Mesendoderm (in vitro differentiated cells): Measurements from ENCODE around the gene HMOX2.

Experiments used
- DNase-seq: peaks from one replicate; pipeline ENCODE4 v3.0.0; 2013
- H2AK5ac ChIP-seq: 2 replicates; pipeline ENCODE4 v1.6.1; 2013; ENCODE audit warnings: low read length, inconsistent platforms
- H2BK120ac ChIP-seq: 2 replicates; pipeline ENCODE4 v1.6.1; 2013; ENCODE audit warnings: low read depth, mild to moderate bottlenecking, low read length, moderate library complexity, mixed read lengths
- H2BK15ac ChIP-seq: replicated peaks from 2 replicates; pipeline ENCODE4 v1.6.1; 2013; ENCODE audit warnings: low read depth, mild to moderate bottlenecking, moderate library complexity
- H2BK5ac ChIP-seq: 2 replicates; pipeline ENCODE4 v1.6.1; 2013; ENCODE audit warnings: low read length, inconsistent platforms
- H3K18ac ChIP-seq: 2 replicates; pipeline ENCODE4 v1.6.1; 2013; ENCODE audit warnings: mild to moderate bottlenecking, low read length, mixed read lengths
- H3K23ac ChIP-seq: one replicate; pipeline ENCODE4 v1.6.1; 2013; ENCODE audit warnings: low read length
- H3K27ac ChIP-seq: 2 replicates; pipeline ENCODE4 v1.5.1; 2013; ENCODE audit warnings: low read depth, mild to moderate bottlenecking, inconsistent platforms, low read length, moderate library complexity
- H3K27me3 ChIP-seq: 2 replicates; pipeline ENCODE4 v1.6.1; 2013; ENCODE audit warnings: low read length, control low read depth, mild to moderate bottlenecking, inconsistent platforms; ENCODE audit not compliant: insufficient read depth, poor library complexity
- H3K36me3 ChIP-seq: 2 replicates; pipeline ENCODE4 v1.6.1; 2013; ENCODE audit warnings: low read length, inconsistent platforms; ENCODE audit not compliant: control insufficient read depth, insufficient read depth
- H3K4ac ChIP-seq: one replicate; pipeline ENCODE4 v1.6.1; 2013; ENCODE audit warnings: low read depth, mild to moderate bottlenecking, low read length, moderate library complexity
- H3K4me1 ChIP-seq: 2 replicates; pipeline ENCODE4 v1.6.1; 2013; ENCODE audit warnings: low read depth, low read length, inconsistent platforms; ENCODE audit not compliant: control insufficient read depth
- H3K4me2 ChIP-seq: 2 replicates; pipeline ENCODE4 v1.6.1; 2013; ENCODE audit warnings: low read length
- H3K4me3 ChIP-seq: 2 replicates; pipeline ENCODE4 v1.5.1; 2013; ENCODE audit warnings: mild to moderate bottlenecking, low read length
- H3K56ac ChIP-seq: one replicate; pipeline ENCODE4 v1.6.1; 2013; ENCODE audit warnings: low read length
- H3K79me1 ChIP-seq: 2 replicates; pipeline ENCODE4 v1.6.1; 2013; ENCODE audit warnings: low read length, inconsistent platforms
- H3K79me2 ChIP-seq: 2 replicates; pipeline ENCODE4 v1.6.1; 2013; ENCODE audit warnings: mild to moderate bottlenecking, low read length; ENCODE audit not compliant: control insufficient read depth, insufficient read depth
- H3K9ac ChIP-seq: 2 replicates; pipeline ENCODE4 v1.6.1; 2013; ENCODE audit warnings: low read length, inconsistent platforms
- H4K5ac ChIP-seq: one replicate; pipeline ENCODE4 v1.6.1; 2013; ENCODE audit warnings: low read length
- H4K8ac ChIP-seq: one replicate; pipeline ENCODE4 v1.6.1; 2013; ENCODE audit warnings: low read depth, mild to moderate bottlenecking, control low read depth, low read length, moderate library complexity
- WGBS: extraction: QIAGEN DNeasy Blood & Tissue Kit; methylation state at CpG from one replicate; pipeline ENCODE4 v1.1.7; 2013; ENCODE audit warnings: low lambda C conversion rate, missing lambda C conversion rate; ENCODE audit not compliant: insufficient coverage; ENCODE audit errors: extremely low coverage; 5-methylcytosine and 5-hydroxymethylcytosine counted together

HMOX2 gene

GRCh38 chr16:4529085-4530060, 53.2 kb downstream of the HMOX2 start:
- H3K27ac ChIP-seq = peak overlapping the region; percentile 24

GRCh38 chr16:4531811-4532210, 55.6 kb downstream of the HMOX2 start:
- no CpG with 5 or more reads among the region's 8 CpGs for WGBS
- Histone ChIP-seq H3K4ac (no peak overlapping the region), H3K56ac (no peak overlapping the region), H3K4me1 (peaks cover 3% of the 10 kb centered on the region), H2AK5ac (no peak overlapping the region), H3K27me3 (no peaks in the 10 kb centered on the region), H2BK120ac (no peak overlapping the region), H4K5ac (no peak overlapping the region), H3K4me2 (no peak overlapping the region), H3K23ac (no peak overlapping the region), H3K36me3 (peaks cover 3% of the 10 kb centered on the region), H3K9ac (no peak overlapping the region), H4K8ac (no peak overlapping the region), H3K18ac (no peak overlapping the region), H3K27ac (no peak overlapping the region), H2BK15ac (no peak overlapping the region), H3K4me3 (no peak overlapping the region), H3K79me2 (peaks cover 5% of the 10 kb centered on the region), H3K79me1 (peaks cover 17% of the 10 kb centered on the region), H2BK5ac (no peak overlapping the region)
- DNase-seq = no peak

More at GRCh38 chr16:4529085-4530060, 53.2 kb downstream of the HMOX2 start:
- H4K8ac ChIP-seq = no peak overlapping the region
- H3K36me3 ChIP-seq = peaks cover 3% of the 10 kb centered on the region
- H2BK5ac ChIP-seq = no peak overlapping the region
- no peak overlapping the region for H3K18ac ChIP-seq
- H2BK15ac ChIP-seq = no peak overlapping the region
- H3K79me1 ChIP-seq = peaks cover 10% of the 10 kb centered on the region
- H3K4me3 ChIP-seq = no peak overlapping the region
- no peaks in the 10 kb centered on the region for H3K27me3 ChIP-seq
- no CpG with 5 or more reads among the region's 16 CpGs for WGBS
- no peak overlapping the region for H3K9ac ChIP-seq
- H3K23ac ChIP-seq = no peak overlapping the region
- no peaks in the 10 kb centered on the region for H3K79me2 ChIP-seq
- no peak overlapping the region for H2BK120ac ChIP-seq
- peak overlapping the region; percentile 10 for H3K56ac ChIP-seq
- H3K4me2 ChIP-seq = no peak overlapping the region
- H2AK5ac ChIP-seq = no peak overlapping the region
- H3K4me1 ChIP-seq = peaks cover 3% of the 10 kb centered on the region
- no peak overlapping the region for H3K4ac ChIP-seq
- no peak overlapping the region for H4K5ac ChIP-seq
- peak; percentile 93 for DNase-seq

- Histone ChIP-seq H3K4me2 (no peak overlapping the region), H3K79me2 (peaks cover 5% of the 10 kb centered on the region), H3K36me3 (peaks cover 3% of the 10 kb centered on the region), H3K56ac (no peak overlapping the region), H3K23ac (no peak overlapping the region), H3K79me1 (peaks cover 17% of the 10 kb centered on the region), H3K18ac (no peak overlapping the region), H3K4ac (no peak overlapping the region), H3K9ac (no peak overlapping the region), H2BK5ac (no peak overlapping the region), H2AK5ac (no peak overlapping the region), H3K4me1 (peaks cover 3% of the 10 kb centered on the region), H3K27ac (no peak overlapping the region), H2BK120ac (no peak overlapping the region), H2BK15ac (no peak overlapping the region), H3K27me3 (no peaks in the 10 kb centered on the region), H3K4me3 (no peak overlapping the region), H4K8ac (no peak overlapping the region), H4K5ac (no peak overlapping the region)
- DNase-seq = no peak
- no CpG with 5 or more reads among the region's 10 CpGs for WGBS
Observed at GRCh38 chr16:4532238-4532637, 56.0 kb downstream of the HMOX2 start.

GRCh38 chr16:4533490-4533889, 57.3 kb downstream of the HMOX2 start:
- Histone ChIP-seq H3K9ac (no peak overlapping the region), H3K4me2 (no peak overlapping the region), H2BK15ac (no peak overlapping the region), H4K5ac (no peak overlapping the region), H2AK5ac (no peak overlapping the region), H3K27me3 (no peaks in the 10 kb centered on the region), H3K4me3 (no peak overlapping the region), H3K23ac (no peak overlapping the region), H4K8ac (no peak overlapping the region), H3K56ac (no peak overlapping the region), H3K4ac (no peak overlapping the region), H3K18ac (no peak overlapping the region), H3K4me1 (peaks cover 3% of the 10 kb centered on the region), H3K79me2 (peaks cover 5% of the 10 kb centered on the region), H2BK120ac (no peak overlapping the region), H3K36me3 (peaks cover 3% of the 10 kb centered on the region), H2BK5ac (no peak overlapping the region), H3K27ac (no peak overlapping the region), H3K79me1 (peaks cover 19% of the 10 kb centered on the region)
- no peak for DNase-seq
- WGBS = no CpG with 5 or more reads among the region's 6 CpGs

GRCh38 chr16:4534151-4534790, 58.1 kb downstream of the HMOX2 start:
- Histone ChIP-seq H2BK120ac (no peak overlapping the region), H3K27me3 (no peaks in the 10 kb centered on the region), H2BK5ac (no peak overlapping the region), H3K18ac (no peak overlapping the region), H4K8ac (no peak overlapping the region), H3K27ac (no peak overlapping the region), H3K79me2 (peaks cover 5% of the 10 kb centered on the region), H3K4me2 (no peak overlapping the region), H3K36me3 (peaks cover 3% of the 10 kb centered on the region), H2BK15ac (no peak overlapping the region), H4K5ac (no peak overlapping the region), H3K23ac (no peak overlapping the region), H3K56ac (no peak overlapping the region), H3K9ac (no peak overlapping the region), H2AK5ac (no peak overlapping the region), H3K4me1 (peaks cover 1% of the 10 kb centered on the region), H3K79me1 (peaks cover 19% of the 10 kb centered on the region), H3K4me3 (no peak overlapping the region), H3K4ac (no peak overlapping the region)
- DNase-seq = no peak
- WGBS = no CpG with 5 or more reads among the region's 13 CpGs
